GM19452 (cell line): ENCODE results near the gene REXO1.

Experiments
- ATAC-seq: cut with Tn5 transposase; IDR thresholded peaks from one replicate; pipeline ENCODE4 v1.9.1; 2021; ENCODE audit not compliant: unreplicated experiment

Gene REXO1

DNA sequence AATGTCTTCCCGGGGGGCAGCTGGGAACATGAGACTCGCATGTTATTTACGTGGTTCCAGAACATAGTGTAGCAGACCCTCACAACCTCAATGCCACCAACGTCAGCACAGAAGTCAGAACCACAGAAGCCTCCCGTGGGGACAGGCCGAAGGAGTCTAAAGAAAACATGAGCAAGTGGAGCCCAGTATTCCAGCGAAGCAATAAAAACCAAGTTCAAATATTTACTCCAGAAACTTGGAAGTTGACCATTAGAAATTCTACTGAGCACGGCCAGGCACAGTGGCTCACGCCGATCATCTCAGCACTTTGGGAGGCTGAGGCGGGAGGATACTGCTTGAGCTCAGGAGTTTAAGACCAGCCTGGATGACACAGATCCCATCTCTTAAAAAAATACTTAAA, 18.3 kb downstream of the REXO1 start:
- ATAC-seq: no peak

DNA sequence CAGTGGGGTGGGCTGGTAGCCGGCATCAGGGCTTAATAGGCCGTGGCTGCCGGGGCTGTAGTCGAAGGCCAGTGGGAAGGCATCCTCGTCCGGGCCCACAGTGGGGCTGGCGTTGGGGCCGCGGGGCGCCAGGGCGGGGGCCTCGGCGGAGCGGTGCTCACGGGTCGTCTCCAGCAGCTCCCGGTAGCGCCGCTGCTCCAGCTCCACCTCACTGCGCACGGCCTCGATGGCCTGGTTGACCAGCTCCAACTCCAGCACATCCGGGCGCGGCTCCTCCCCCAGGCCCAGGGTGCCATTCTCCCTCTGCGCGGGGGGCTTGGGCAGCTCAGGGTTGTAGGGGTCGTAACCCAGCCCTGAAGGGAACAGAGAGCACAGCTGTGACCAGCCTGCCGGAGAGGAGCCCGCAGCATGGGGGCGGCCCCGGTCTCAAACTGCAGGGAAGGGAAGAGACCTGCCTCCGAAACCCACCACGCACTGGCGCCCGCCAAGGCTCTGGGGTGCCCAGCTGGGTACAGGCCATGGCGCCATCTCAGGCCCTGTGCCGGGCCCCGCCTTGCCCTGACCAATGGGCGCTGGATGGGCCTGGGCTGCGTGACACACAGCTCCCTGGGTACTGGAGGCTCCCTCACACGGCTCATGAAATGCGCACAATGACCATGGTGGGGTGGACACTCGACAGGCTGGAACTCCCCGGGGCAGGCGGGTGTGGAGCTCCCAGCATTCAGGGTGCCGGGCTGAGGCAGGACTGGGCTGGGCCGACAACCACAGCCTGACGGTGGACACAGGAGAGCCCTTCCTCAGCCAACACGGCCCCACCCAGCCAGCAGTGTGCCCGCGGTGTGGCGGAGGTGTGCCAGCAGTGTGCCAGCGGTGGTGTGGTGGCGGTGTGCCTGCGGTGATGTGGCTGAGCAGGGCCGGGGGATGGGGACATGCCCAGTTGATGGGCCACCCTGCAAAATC, 19.7 kb downstream of the REXO1 start:
- ATAC-seq: no peak

DNA sequence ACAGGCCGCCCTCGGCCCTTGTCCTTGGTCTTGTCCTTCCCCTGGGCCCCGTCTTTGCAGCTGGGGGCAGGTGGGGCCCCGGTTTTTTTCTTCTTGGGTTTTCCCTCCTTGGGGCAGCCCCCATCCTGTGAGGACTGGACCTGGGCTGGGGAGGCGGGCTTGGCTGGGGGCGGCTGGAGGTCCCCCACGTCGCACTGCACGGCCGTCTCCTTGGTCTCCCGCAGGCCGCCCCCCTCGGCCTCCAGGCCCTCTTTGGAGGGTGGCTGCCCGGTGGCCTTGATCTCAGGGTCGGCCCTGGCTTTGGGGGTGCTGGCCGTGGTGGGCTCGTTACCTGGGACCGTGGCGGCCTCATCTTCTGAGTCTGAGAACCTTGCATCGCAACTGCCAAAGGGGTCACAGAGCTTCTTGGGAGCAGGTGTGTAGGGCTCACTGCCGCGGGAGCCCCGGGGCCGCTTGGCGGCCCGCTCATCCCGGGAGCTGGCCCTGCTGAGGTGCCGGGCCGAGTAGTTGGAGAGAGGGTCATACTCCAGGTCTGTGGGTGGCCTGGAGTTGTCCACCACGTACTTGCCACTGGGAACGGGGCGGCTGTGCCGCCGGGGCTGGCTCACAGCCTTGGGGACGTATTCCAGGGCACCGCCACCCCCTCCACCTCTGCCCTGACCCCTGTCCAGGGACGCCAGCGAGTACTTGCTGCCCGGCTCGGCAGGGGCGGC, 20.6 kb downstream of the REXO1 start:
- no peak for ATAC-seq

DNA sequence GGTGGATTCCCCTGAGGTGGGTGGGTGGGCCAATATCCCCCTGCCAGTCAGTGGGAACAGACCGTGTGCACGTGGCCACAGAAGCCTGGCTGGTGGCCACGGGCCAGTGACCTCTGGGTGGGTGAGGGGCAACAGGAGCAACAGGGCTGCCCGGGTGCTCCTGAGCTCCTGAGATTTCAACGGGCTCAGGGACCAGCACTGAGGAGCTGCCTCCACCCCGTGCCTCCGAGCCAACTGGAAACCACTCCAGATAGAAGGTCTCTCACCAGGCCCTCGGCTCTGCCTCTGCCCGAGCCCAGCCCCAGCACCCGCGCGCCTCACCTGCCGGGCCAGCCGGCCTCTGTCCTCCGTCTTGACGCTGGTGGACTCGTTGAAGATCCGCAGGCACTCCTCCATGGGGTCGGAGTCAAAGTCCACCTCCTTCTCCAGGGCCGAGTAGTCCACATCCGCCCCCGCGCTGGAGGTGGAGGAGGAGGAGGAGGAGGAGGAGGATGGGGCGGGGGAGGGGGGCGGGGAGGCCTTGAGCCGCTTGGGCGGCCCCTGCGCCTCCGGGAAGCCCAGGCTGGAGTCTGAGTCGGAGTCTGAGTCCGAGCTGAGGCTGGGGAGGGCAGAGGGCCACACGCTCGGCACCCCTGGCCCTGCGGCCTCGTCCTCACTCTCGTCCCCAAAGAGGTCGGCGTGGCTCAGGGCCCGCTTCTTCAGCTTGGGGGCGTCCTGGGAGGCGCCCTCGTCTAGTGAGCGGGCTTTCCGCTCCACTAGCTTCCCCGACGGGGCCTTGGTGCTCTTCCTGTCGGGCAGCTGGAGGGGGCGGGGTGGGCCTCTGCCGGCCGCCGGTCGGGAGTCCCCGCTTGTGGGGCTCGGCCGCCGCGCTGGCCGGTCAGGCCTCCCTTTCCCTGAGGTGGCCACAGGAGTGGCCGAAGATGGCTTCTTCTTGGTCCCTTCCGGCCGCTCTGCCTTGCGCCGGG, 21.4 kb downstream of the REXO1 start:
- no peak for ATAC-seq

DNA sequence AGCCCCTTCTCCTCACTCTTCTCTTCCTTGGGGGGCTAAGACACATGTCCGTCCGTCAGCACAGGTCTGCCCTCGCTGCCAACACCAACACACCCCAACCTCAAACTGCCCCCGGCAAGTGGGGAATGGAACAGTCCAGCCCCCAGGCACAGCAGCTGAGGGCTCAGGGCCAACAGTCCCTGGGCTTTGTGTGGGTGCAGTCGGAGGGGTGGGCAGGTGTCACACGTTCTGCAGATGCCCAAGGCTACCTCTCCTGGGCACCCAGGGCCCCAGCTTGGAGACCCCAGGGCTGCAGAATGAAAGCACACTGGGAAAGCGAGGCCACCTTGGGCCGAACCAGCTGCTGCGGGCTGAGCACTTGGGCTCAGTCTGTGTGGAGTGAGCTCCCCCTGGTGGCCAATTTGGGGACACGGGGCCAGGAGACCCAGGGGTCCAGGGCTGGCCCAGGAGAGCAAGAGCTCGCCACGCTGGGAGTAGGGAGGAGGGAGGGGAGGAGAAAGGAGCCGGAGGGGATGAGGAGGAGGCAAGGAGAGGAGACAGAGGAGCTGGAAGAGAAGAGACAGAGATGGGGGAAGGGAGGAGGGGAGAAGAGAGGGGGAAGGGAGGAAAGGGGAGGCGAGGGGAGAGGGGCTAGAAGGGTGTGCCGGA, 22.2 kb downstream of the REXO1 start:
- ATAC-seq: no peak

DNA sequence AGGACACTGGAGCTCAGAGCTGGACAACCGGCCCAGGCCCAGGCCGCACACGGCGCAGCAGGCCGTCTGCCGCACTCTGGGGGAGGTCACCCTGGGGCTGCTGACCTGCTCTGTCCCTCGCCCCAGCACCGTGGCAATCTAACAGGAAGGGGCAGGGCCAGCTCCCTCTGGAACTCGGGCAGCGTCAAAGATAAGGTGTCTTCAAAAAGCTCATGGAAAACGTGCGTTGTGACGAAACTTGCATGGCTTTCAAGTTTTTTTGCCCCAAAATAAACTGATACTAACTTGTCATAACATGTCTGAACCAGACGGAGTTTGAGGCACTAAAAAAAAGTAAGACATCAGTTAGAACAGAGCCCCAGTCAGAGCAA, 24.0 kb downstream of the REXO1 start:
- no peak for ATAC-seq

DNA sequence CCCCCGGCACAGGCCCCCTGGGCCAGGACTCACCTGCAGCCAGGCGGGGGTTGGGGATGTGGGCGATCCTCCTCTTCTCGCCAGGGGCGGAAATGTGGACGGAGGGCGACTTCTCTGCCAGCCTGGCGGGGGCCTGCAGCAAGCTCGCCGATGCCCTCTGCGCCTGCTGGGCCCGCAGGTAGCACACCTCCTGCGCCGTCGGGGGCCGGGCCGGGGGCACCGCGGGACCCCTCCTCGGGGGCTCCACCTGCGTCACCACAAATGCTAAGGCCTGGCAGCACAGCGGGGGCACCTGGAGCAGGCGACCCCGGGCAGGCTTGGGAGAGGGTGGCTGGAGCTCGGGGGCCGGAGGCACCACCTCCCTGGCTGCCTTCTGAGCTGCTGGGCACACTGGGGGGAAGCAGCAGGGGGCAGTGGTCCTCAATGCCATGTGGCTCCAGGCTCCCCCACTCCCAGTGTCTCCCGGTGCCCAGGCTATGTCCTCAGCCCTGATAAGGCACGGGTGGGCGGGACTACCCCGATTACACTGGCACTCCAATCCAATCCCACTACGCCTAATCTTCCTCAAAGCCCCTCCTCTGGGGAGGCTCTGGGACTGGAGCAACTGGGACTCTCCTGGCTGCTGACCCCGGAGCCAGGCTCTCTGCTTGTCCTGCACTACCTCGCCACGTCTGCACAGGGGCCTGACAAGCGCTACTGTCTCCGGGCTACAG, 24.6 kb downstream of the REXO1 start:
- no peak for ATAC-seq

DNA sequence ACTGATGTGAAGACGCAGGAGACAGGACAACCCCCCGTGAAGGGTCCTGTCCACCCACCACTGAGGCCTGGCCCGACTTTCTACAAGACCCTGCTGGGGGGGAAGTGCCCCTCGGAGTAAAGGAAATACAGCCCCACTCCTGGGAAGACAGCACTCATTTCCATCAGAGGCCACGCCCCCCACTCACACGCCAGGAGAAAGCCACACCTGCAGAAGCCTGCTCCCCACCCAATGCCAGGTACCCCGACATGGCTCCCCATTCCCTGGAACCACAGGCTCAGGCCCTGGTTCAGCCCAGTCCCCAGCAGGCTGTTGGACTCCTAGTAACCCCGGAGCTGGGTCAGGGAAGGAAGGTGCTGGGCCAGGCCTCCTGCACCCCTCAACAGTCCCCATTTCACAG, 25.3 kb downstream of the REXO1 start:
- no peak for ATAC-seq

DNA sequence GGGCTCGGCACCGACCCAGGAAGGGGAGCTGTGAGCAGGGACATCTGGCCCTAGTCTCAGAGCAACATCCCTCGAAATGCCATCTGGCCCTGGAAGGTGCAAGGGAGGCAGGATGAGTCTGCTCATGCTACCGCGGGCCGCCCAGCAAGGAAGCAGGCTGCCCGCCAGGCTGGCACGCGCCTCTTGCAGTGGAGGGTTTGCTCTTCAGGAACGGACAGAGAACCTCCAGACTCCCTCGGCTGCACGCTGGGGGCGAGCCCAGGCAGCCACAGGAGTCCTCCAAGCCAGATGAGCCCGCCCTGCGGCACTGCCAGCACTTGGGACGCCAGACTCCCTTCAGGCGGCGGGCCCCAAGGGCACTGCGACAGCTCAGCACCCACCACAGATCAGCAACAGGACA, 26.1 kb downstream of the REXO1 start:
- no peak for ATAC-seq

DNA sequence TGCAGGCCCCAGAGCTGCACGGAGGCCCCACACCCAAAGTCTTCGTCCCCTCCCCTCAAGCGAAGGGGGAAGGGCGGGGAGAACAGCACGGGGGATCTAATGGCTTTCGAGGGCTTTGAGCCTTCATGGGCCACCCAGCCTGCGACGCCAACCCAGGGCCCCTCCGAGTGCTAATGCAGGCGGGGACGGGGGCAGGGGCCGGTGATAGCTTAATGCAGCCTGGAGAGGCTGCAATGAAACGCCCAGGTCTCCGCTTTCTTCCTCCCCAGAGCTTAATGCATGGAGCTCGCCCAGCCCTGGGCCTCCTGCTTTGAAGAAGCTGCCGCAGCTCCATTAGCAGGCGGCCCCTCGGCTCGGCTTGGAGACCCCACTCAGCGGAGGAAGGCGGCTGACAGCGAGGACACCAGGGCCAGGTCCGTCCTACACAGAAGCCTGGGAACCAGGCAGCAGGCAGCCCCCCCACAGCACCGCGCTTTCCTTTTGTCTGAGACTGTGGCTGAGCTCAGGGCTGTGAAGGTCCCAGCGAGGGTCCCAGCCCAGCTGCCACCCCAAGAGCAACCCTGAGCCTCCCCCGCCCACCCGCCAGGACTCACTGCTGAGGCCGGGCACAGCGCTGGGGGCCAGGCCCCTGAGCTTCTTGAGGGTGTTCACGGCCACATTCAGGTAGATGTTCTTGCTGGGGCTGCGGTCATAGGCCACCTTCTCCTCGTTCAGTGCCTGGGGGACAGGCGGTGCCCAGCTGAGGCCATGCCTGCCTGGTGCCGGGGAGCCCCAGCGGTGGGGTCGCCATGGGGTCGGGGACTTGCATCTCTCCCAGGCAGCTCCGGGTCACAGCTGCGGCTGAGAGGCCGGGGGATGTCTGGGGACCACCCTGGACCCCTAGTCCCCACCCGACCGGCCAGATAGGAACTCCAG, 28.7 kb downstream of the REXO1 start:
- no peak for ATAC-seq

DNA sequence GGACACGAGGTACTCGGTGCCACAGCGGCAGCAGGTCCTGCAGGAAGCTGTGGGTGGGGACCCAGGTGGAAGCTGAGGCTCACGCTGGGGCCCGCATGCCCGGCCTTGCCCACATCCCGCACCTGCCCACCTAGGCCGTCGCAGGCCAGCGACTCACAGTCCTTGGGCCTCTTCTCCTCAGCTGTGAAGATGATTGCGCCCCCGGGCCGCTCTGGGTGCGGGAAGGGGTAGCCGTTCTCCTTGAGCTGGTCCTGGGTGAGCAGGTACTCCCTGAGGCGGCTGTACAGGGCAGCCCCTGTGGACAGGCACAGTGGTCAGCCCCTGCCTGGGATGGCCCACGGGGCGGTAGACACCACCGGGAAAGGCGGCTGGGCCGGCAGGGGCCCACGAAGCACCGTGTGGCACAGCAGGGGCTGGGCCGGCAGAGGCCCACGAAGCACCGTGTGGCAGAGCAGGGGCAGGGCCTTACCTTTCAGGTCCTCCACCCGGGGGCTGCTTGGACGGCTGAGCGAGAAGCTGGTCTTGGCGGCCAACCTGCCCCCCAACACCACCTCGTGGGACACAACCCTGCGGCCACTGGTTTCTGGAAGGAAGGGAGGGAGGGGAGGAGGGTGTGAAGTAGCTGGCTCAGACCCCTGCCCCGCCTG, 29.6 kb downstream of the REXO1 start:
- no peak for ATAC-seq

DNA sequence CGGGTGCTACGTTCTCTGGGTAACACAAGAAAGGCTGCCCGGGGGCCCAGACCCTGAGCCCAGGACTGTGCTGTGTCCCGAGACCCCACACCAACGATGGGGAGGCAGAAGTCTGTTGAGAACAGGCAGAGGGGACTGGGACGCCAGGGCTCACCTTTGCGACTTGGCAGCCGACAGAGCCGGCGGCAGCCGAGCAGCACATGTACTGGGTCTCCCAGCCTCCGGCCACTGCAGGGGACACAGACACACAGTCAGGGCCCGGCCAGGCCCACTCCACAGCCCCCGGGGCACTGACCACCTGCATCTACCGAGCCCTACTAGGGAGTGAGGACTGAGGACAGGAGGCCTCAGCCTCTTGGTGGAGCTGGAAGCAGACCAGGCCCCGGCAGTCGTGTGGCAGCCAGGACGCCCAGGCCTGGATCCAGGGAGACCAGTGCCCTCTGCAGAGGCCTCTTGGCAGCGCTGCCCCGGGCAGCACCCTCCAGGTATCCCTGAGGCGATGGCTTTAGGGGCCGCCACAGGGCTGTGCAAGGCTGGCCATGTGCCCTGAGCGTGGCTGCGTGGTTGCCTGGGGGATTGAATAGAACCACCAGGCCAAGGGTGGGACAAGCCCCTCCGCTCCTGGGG, 30.6 kb downstream of the REXO1 start:
- no peak for ATAC-seq

DNA sequence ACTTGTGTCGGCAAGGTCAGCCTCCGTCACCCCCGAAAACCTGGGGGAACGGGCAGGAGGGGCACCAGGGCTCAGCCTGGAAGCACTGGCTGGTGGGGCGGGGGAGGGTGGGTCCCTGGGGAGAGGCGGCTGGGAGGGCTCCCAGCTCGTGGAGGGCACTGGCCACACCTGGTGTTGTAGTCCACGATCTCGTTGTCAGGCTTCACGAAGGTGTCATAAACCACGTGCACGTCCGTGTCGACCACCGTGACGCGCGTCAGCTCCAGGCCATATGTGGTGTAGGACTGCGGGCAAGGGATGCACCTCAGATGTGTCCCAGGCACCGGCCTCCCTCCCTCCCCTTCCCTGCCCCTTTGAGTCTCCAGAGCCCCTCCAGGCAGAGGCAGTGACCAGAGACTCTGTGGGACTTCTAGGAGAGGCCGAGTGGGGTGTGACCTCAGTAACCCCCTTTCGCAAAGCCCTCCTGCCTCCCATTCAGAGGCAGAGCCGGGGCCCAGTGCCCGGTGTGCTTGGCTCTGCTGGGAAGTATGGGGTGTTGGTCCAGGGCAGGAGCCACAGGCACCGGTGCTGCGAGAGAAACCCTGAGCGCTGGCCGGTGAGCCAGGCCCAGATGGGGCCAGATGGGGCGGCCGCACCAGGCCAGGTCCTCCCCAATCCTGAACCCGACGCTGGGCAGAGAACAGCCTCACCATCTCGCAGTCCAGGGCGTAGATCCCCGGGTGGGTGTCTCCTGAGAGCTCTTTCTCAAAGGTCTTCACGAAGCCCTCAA, 31.6 kb downstream of the REXO1 start:
- no peak for ATAC-seq

DNA sequence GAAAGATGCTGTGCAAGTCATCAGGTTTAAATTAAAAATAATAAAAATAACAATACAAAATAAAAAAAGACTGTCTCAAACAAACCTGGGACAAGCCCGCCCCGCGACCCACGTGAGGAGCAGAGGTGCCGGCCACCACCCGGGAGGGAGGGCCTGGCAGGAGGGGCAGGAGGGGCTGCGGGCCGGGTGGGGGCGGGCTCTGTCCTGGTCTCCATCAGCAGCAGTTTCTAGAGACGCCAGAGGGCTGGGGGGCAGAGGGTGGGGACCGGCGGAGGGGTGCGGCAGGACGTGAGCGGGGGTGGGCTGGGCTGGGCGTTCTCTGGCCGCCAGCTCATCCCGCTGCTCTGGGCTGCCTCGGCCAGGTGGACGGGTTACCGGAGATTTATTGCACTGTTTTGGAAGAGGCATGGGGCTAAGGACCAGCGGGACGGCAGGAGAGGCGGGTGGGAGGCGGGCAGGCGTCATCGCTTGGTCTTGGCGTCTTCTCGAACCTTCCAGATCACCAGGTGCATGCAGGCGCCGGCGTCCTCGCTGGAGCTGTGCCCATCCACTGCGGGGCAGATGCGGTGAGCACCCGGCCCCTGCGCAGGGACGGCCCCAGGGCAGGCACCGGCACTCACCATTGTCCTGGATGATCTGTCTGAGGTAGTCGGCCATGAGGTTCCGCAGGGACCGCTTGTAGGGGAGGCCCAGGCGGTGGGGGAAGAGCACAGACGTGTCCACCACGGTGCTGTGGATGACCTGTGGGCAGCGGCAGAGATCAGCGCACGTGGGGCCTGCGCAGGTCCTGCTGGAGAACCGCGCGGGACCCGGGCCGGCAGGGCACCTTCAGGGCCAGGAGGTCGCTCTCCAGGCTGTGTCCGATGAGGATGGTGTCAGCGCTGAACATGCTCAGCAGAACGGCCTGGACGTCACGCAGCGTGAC, 32.4 kb downstream of the REXO1 start:
- no peak for ATAC-seq

DNA sequence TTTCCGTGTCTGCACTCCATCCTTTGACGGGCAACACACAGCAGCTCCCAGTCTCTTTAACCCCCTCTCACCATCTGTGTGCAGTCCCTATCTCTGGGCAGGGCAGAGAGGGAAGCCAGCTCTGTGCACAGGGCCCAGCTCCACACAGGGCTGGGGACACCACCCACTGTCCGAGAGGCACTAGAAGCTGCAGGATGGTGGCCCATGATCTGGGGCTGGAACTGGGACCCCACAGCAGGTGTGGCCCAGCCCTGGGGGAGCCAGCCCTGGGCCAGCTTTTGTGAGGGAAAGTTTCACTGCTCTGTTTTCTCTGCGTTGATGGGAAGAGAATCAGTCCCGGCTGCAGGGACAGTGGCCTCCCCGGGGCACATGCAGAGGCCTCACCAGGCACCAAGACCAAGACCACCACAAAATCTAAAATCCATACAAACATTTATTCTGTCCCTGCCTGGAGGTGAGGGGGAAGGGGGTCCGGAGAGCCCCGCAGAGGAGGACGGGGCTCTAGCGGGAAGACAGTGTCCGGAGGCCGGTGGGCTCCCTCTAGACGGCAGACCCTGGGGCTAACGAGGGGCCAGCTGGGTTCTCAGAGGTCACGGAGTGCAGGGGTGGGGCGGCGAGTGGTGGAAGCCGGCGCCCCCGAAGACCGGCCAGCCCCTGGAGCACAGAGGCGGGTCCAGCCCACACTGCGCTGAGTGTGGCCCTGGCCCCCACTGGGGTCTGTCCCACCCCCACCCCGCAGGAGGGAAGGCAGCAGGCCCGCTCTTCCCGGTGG, 33.3 kb downstream of the REXO1 start:
- no peak for ATAC-seq

DNA sequence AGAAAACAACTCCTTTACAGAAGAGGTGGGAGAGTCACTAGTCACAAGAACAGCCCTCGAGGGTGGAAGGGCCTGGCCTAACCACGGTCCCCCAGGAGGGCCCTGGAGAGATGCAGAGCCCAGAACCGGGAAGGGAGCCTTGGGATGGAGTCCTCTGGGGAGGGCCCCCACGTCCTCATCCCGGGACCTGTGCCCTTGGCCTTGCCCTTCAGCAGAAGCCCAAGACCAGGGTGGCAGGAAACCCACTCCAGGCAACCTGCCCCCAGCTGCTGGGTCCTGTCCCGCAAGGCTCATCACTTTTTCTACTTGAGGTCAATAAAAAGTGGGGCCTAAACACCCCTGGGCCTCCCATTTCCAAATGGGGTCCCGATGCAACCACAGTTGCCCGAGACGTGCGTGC, 33.9 kb downstream of the REXO1 start:
- ATAC-seq: no peak
